ENCODE results near the gene TP73.

TP73 gene

GRCh38 chr1:3651930-3652547, at the start of gene TP73:
Gene TP73 (plus strand): TSS chr1:3652516. CDS start chr1:3682366, 29,850 bp downstream.
- TF ChIP-seq CTCF (IDR thresholded peaks at IDR 0.05; ENCODE audit: low read depth, low read length), result no peak
- H3K4me3 ChIP-seq (ENCODE audit: low read depth, low read length), result no peak within 1 kb of the TSS

GRCh38 chr1:3603156-3603555, 49.2 kb upstream of the TP73 start:
- H3K4me3 ChIP-seq (ENCODE audit: low read depth, low read length), result no peak overlapping the region
- no peak for TF ChIP-seq CTCF (IDR thresholded peaks at IDR 0.05; ENCODE audit: low read depth, low read length)

- TF ChIP-seq CTCF (IDR thresholded peaks at IDR 0.05; ENCODE audit: low read depth, low read length), result no peak
- no peak overlapping the region for H3K4me3 ChIP-seq (ENCODE audit: low read depth, low read length)
These were observed 48.5 kb upstream of the TP73 start for GRCh38 chr1:3603571-3604467.

- TF ChIP-seq CTCF (IDR thresholded peaks at IDR 0.05; ENCODE audit: low read depth, low read length), result no peak
These were observed 47.8 kb upstream of the TP73 start for GRCh38 chr1:3604468-3604974.

GRCh38 chr1:3604997-3605823, 47.1 kb upstream of the TP73 start:
- TF ChIP-seq CTCF (IDR thresholded peaks at IDR 0.05; ENCODE audit: low read depth, low read length), result no peak
- no peak overlapping the region for H3K4me3 ChIP-seq (ENCODE audit: low read depth, low read length)

More at GRCh38 chr1:3604468-3604974, 47.8 kb upstream of the TP73 start:
- no peak overlapping the region for H3K4me3 ChIP-seq (ENCODE audit: low read depth, low read length)

GRCh38 chr1:3606779-3607702, 45.3 kb upstream of the TP73 start:
- no peak for TF ChIP-seq CTCF (IDR thresholded peaks at IDR 0.05; ENCODE audit: low read depth, low read length)
- H3K4me3 ChIP-seq (ENCODE audit: low read depth, low read length), result no peak overlapping the region

Data from WI38 (cell line).